Measurements from ENCODE around the gene OASL.

GRCh38 chr12:121000530-121000929 is 38.5 kb downstream of the OASL start:
- TF ChIP-seq CTCF (IDR thresholded peaks at IDR 0.05): no peak
- no peak for TF ChIP-seq POLR2A (IDR thresholded peaks at IDR 0.05)

All from body of pancreas (tissue), 4 donors.